AG09319 (cell line): ENCODE results near the gene KRTAP12-4.
"Not testable (repeated sequence)": the region's sequence is repeated elsewhere in the genome, so short reads cannot be mapped to it uniquely, and the experiment has no call there.

Experiments used
- DNase-seq: peaks from one replicate; pipeline ENCODE4 v3.0.0-alpha.2; 2010; ENCODE audit warnings: low read depth; ENCODE audit errors: extremely low read depth
- CTCF ChIP-seq: IDR thresholded peaks from 2 replicates; pipeline ENCODE4 v1.5.1; 2011; ENCODE audit warnings: low read depth, mild to moderate bottlenecking, inconsistent platforms, low read length, moderate library complexity

The KRTAP12-4 gene

GRCh38 chr21:44630440-44630839, 24.0 kb downstream of the KRTAP12-4 start:
- no peak for DNase-seq
- no peak for TF ChIP-seq CTCF

DNA sequence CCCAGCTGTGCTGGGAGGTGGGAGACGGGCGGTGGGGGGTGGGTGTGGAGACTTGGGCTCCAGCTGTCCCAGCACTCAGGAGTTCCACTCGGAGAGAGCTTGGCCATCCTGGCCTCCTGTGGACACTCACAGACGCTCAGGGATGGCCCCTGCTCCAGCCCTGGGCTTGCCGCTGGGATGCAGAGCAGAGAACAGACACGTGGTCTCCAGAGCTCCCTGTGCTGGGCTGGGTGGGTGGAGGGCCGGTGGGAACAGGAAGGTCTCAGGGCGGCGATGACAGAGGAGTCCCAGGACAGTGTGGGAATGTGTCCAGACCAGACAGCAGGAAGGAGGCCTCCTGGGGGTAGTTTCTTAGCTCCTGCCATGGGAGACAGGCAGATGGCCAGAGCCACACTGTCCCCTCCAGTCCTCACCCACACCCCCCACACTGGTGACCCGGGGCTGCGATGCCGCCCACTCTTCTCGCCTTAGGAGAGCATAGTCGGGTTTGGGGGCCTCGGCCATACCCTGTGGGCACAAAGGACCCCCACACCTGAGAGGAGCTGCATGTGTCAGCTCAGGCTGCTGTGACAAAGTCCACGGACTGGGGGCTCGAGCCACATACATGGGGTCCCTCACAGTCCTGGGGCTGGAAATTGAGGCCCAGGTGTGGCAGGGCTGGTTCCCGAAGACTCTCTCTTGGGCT, 25.6 kb downstream of the KRTAP12-4 start:
- no peak for DNase-seq
- TF ChIP-seq CTCF: no peak

GRCh38 chr21:44627831-44628233, 26.6 kb downstream of the KRTAP12-4 start:
- not testable (repeated sequence) for DNase-seq

- not testable (repeated sequence) for DNase-seq
These were observed 27.2 kb downstream of the KRTAP12-4 start for GRCh38 chr21:44627181-44627822.

DNA sequence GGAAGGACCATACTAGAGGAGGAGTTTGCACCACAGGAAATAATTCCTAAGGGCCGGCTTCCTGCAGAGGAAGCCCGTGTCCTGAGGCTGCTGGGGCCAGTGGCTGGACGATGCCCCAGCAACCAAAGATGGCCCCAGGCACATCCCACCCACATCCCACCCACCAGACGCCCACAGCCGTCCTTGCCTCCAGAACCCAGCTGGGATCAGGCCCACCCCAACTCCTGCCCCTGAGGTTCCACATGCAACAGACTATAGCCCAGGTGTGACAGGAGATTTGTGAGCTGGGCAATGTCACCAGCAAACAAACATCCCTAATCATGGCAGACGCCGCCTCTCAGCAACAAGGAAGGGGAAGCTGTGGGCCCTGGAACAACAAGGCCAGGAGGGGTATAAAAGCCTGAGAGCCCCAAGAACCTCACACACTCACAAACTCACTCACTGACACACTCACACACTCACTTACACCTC, 27.8 kb downstream of the KRTAP12-4 start, which contains the start of gene KRTAP10-9:
TSS of gene KRTAP10-9 (plus strand) at position 421 of the 471 bp plus-strand sequence. CDS start 79 bp downstream, outside the sequence.
- DNase-seq: no peak
- TF ChIP-seq CTCF: no peak

DNA sequence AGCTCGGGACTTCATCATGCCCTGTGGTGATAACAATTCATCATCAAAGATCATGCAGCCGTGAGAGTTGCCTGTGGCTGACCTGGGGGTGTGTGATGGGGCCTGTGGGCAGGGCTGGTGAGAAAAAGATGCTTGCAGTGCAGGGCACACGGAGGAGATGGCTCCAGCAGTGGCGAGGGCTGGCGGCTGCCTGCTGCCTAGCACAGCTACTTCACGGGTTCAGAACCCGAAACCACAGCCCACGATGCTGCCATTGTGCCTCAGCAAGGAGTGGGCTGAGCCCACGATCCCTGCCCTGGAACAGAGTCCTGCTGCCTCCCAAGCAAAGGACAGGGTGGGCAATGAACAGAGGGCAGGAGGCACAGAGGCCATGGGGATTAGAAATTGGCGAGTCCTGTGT, 28.2 kb downstream of the KRTAP12-4 start:
- DNase-seq: no peak
- TF ChIP-seq CTCF: no peak

- TF ChIP-seq CTCF: no peak
These were observed 28.7 kb downstream of the KRTAP12-4 start for GRCh38 chr21:44625756-44626155.

GRCh38 chr21:44623575-44623974, 30.9 kb downstream of the KRTAP12-4 start:
- DNase-seq: no peak
- no peak for TF ChIP-seq CTCF

More at GRCh38 chr21:44625756-44626155, 28.7 kb downstream of the KRTAP12-4 start:
- no peak for DNase-seq
